H1 (cell line): ENCODE measurements around the gene HNF1A. TPM values are rescaled to one million over a fixed set of nuclear protein-coding genes. Genes with fewer than 3 reads are reported as not detected.

Experiments
- CHD7 ChIP-seq: fragments of 300-600 bp; sonication (generic); IDR thresholded peaks from 2 replicates; pipeline ENCODE4 v1.7.1; 2012; ENCODE audit warnings: low read length, moderate library complexity, mild to moderate bottlenecking, inconsistent platforms; ENCODE audit not compliant: insufficient replicate concordance
- GABPA ChIP-seq: IDR thresholded peaks from 2 replicates; pipeline ENCODE4 v1.6.1; 2011; ENCODE audit warnings: mild to moderate bottlenecking, low read length, moderate library complexity, borderline replicate concordance; ENCODE audit not compliant: insufficient read depth
- JUN ChIP-seq: IDR thresholded peaks from 2 replicates; pipeline ENCODE4 v1.6.1; 2011; ENCODE audit warnings: low read depth, mild to moderate bottlenecking, improper control_type of control experiment, low read length
- KDM4A ChIP-seq: IDR thresholded peaks from one replicate; pipeline ENCODE4 v1.7.1; 2012; ENCODE audit warnings: low read depth, mild to moderate bottlenecking, moderate library complexity, low read length, inconsistent platforms; ENCODE audit not compliant: severe bottlenecking
- POLR2A ChIP-seq, 2 experiments: IDR thresholded peaks; 1 replicate in 1 of 2; 2 replicates in 1 of 2; pipeline ENCODE4 v1.6.1; 2011; ENCODE audit warnings: low read depth in 2 of 2, low read length in 2 of 2, mild to moderate bottlenecking in 2 of 2; ENCODE audit errors: control extremely low read depth in 1 of 2
- RXRA ChIP-seq: IDR thresholded peaks from 2 replicates; pipeline ENCODE4 v1.6.1; 2011; ENCODE audit warnings: low read depth, mild to moderate bottlenecking, low read length, moderate library complexity; ENCODE audit not compliant: insufficient read depth
- SP1 ChIP-seq: IDR thresholded peaks from 2 replicates; pipeline ENCODE4 v1.6.1; 2011; ENCODE audit warnings: low read depth, low read length
- TAF1 ChIP-seq: IDR thresholded peaks from 2 replicates; pipeline ENCODE4 v1.6.1; 2011; ENCODE audit warnings: mild to moderate bottlenecking, low read depth, low read length
- TBP ChIP-seq: IDR thresholded peaks from 2 replicates; pipeline ENCODE4 v1.6.1; 2011; ENCODE audit warnings: low read depth, low read length, improper control_type of control experiment
- TEAD4 ChIP-seq: IDR thresholded peaks from 2 replicates; pipeline ENCODE4 v1.6.1; 2012; ENCODE audit warnings: low read depth, low read length, inconsistent platforms, mixed read lengths
- polyA plus RNA-seq, 7 experiments: library from polyadenylated mRNA; depleted of rRNA in 3 of 7; stranded (reverse) in 5 of 7; unstranded in 2 of 7; fragments of >200 nt in 5 of 7; fragments of 200-250 nt in 2 of 7; gene quantifications; 1 replicate in 5 of 7; 2 replicates in 1 of 7; 4 replicates in 1 of 7; pipeline versions ENCODE4 v1.2.1 to v1.2.3, GENCODE V29; 2011 to 2013; ENCODE audit warnings: missing spikeins in 2 of 7, mixed read lengths in 2 of 7
- total RNA-seq: library from RNA; stranded (reverse); fragmentation: NEBNext Ultra II Directional; extraction: Animal tissue kit (Norgen Biotek cat#: 25700); gene quantifications from 2 replicates; pipeline ENCODE4 v1.2.1, GENCODE V29; 2021
- TF ChIP-seq, protein P1 (sequence below): IDR thresholded peaks from 2 replicates; pipeline ENCODE4 v1.6.1; 2012; ENCODE audit warnings: inconsistent platforms

HNF1A gene
- total and polyA plus RNA-seq, 2 of the 8 experiments (the other 6 are each of a cell fraction or from before 2014, with no cell fraction given), result not detected

DNA sequence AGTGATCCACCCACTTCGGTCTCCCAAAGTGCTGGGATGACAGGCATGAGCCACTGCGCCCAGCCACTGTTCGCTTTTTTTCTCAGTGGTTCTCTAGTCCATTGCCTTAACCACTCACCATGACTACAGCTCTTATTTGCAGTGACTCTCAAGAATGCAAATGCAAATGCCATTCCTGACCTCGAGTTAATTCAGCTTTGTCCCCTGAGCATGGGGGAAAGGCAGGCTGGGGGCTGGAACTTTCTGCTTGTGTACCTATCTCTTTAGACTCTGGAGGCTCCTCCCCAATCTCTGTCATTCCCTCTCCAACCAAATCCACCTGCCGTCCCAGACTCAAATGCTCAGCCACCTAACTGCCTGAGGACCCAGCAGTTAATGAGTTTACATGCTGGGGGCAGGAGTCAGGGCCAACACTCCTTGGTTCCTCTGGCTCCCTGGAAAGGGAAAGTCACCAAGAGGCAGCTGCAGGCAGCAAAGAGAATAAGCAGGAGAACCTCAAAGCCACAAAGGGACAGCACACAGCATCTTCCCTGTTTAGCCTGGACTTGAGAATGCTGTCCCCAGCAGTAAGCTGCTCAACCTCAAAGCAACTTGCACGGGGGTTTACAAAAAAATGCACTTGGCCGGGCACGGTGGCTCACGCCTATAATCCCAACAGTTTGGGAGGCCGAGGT is 5.3 kb upstream of the HNF1A start (continued):
- no peak for TF ChIP-seq CHD7
- TF ChIP-seq RXRA, result no peak
- TF ChIP-seq GABPA, result no peak
- no peak for TF ChIP-seq TBP
- peak; percentile 43; the same call in 1 of the 2 replicates for TF ChIP-seq TAF1
- TF ChIP-seq TEAD4, result 0 out of 2 replicates have a peak, but pooled peaks have one; percentile 50
- TF ChIP-seq, protein P1, sequence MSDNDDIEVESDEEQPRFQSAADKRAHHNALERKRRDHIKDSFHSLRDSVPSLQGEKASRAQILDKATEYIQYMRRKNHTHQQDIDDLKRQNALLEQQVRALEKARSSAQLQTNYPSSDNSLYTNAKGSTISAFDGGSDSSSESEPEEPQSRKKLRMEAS, result 0 out of 2 replicates have a peak, but pooled peaks have one; percentile 7
- no peak for TF ChIP-seq JUN
- no peak for TF ChIP-seq KDM4A
- peak in 1 of 2 experiments; percentile 32; a peak in 1 of 3 replicates for TF ChIP-seq POLR2A (IDR thresholded peaks at IDR 0.05; ENCODE audit: control extremely low read depth in 1 of 2, low read depth in 2 of 2, low read length in 2 of 2)
- TF ChIP-seq SP1, result peak; percentile 48; the same call in 1 of the 2 replicates
